ENCODE data around the gene NUDT1.

The NUDT1 gene

DNA sequence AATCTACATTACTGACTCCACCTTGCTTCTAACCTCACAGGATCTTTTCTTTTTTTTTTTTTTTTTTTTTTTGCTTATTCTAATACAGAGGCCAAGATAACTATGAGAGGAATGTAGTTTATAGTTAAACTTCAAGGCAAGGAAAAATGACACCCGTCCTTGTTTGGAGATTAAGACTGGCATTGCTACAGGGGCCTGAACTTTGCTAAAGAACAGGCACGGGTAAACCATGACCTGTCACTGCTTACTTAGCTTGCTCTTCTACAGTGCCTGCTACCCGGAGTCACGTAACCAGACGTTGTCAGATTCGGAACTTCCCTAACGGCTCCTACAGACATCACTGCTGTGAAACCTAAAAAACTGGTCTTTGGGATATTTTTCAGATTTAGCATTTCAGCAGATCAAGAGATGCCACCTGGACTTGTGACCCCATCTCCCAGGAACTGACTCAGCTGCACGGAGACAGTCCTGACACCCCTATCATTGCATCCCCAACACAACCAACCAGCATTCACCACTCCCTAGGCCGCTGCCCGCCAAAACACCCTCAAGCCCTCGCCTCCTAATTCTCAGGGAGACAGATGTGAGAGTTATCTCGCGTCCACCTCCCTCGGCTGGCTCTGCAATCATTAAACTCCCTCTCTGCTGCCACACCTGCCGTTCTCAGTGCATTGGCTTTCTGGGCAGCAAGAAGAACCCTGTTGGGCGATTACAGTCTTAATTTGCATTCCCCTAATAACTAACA, 36.8 kb upstream of the NUDT1 start:
- DNase-seq: no peak

DNA sequence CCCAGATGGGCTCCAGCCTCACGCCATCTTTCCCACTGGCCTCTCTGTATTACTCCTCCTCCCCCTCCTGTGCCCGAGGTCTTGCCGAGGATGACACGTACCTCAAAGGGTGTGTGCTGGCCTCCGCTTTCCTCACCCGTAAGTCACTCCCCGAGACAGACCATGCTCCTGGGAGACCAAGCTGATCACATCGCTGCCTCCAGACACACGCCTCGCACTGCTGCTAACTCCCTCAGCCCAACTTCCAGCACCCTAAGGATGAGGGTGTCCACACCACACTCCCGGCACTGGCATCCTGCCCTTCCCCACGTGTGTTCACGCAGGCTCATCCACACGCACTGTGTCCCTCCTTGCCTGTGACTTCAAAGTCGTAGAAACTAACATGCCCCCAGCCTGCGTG, 33.3 kb upstream of the NUDT1 start:
- no peak for DNase-seq

- DNase-seq: peak; percentile 31 to 66 (median 35)
These were observed 32.7 kb upstream of the NUDT1 start for GRCh38 chr7:2209146-2209960.

GRCh38 chr7:2209961-2210323, 32.1 kb upstream of the NUDT1 start:
- DNase-seq: no peak

GRCh38 chr7:2210551-2211258, 31.3 kb upstream of the NUDT1 start:
- no peak for DNase-seq

- DNase-seq: no peak
These were observed 30.7 kb upstream of the NUDT1 start for GRCh38 chr7:2211259-2211880.

DNA sequence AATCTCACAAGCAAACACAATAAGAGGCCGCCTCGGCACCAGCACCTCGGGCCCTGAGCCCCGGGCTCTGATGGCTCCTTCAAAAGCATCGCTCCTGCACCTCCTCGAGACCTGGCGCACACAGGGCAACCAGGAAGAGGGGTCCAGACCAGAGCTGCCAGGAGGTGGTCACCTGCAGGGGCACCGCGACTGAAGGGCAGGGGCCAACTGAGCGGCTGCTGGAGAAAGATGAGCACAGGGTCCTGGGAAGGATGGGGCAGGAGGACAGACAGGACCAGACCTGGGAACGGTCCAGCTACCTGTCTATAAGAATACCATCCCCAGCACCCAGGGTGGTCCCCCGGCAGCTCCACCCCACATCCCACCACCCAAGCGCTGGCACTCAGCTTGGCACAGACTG, 30.1 kb upstream of the NUDT1 start:
- DNase-seq: no peak

GRCh38 chr7:2212906-2213305, 29.1 kb upstream of the NUDT1 start:
- no peak for DNase-seq

- DNase-seq: no peak
These were observed 28.3 kb upstream of the NUDT1 start for GRCh38 chr7:2213551-2214215.

- no peak for DNase-seq
These were observed 27.4 kb upstream of the NUDT1 start for GRCh38 chr7:2214636-2215035.

DNA sequence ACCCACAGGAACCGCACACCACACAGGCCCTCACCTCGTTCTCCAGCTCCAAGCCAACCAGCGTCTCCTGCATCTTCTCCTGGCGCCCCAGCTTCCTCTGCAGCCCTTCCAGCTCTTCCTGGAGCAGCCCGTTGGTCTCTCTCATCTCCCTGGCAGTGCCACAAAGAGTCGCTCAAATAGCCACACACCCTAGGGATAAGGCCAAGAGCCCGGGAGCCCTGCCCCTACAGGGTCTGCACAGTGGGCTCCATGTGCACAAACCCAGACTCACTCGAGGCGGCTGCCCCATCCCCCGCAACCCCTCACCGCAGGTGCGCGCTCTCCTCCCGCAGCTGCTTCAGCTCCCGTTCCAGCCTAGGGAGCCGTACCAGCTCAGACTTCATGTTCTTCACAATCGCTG, 26.2 kb upstream of the NUDT1 start:
- no peak for DNase-seq

DNA sequence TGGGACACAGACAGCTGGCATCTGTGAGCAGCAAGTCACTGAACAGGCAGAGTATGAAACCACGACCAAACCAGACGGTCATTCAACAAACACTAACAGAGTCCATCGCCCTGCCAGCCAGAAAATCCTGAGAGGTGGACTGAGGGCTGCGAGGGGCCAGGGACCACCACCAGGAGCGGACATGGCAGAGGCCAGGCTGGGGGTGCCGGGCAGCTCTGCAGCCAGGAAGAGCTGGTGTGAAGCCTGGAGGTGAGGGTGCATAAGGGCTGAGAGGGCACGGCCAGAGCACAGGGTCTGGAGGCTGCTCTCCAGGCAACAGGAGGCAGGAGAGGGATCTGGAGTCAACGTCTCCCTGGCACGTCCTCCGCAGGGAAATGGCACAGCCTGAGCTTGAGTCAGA, 24.8 kb upstream of the NUDT1 start:
- no peak for DNase-seq

DNA sequence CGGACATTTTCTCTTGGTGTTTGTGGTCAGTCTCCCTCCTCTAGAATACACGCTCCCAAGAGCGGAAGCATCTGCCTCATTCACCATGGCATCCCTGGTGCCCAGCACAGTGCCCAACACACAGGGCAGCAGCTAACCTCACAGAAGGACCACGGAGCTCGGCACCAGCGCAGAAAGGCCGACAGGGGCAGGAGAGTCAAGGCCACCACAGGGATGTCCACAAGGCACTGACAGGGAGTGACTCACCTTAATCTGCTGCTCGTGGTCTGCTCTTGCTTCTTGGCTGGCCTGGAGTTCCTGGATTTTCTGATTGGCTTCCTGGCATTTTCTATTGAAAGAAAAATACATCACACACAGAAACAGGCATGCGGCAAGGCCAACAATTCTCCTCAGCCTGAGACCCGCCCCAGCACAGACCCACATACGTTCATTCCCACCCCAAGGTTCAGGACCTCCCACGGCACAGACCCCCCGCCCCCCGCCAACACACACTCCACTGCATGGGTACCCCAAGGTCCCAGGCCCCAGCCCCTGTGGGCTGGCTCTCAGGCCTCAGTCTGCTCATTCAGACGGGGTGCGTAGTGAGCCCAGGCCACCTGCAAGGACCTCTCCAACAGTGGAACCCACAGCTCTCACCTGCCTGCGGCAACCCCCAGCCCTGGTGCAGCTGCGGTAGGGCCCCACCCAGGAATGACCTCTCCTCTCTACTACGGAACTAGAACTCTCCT, 24.1 kb upstream of the NUDT1 start:
- no peak for DNase-seq

- no peak for DNase-seq
These were observed 23.6 kb upstream of the NUDT1 start for GRCh38 chr7:2218444-2218785.

DNA sequence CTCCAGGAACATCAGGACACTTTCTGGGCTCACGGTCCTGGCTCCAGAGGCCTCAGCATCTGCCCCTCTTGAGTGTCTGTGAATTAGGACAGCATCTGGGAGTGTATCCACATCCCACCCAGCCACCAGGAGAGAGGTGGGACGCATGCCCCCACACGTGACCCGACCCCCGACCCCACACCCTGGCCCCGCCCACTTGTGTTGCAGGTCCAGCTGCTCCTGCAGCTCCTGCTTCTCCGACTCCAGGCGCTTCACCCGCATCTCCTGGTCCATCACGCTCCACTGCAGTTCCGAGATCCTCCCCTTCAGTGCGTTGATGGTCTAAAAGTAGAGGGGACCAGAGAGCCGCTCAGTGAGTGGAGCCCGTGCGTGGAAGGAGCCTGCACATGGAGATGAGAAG, 22.9 kb upstream of the NUDT1 start:
- DNase-seq: no peak

- no peak for DNase-seq
These were observed 22.4 kb upstream of the NUDT1 start for GRCh38 chr7:2219606-2220005.

DNA sequence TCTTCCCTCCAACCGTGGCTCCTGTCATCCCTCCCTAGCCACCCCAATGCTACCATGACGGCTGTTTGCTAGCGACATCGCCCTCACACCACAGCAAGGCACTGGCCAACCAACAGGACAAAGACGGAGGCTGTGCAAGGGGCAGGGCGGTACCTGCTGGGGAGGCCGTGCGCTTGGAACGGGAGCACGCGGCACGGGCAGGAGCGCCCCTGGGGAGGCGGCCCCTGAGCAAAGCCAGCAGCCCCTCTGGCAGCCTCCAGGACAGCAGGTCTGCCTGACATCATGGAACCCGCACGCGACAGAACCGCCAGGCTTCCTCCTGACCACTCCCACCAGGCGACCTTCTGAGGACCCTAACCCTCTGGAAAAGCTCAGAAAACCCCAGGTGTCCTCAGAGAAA, 22.0 kb upstream of the NUDT1 start:
- DNase-seq: no peak

DNA sequence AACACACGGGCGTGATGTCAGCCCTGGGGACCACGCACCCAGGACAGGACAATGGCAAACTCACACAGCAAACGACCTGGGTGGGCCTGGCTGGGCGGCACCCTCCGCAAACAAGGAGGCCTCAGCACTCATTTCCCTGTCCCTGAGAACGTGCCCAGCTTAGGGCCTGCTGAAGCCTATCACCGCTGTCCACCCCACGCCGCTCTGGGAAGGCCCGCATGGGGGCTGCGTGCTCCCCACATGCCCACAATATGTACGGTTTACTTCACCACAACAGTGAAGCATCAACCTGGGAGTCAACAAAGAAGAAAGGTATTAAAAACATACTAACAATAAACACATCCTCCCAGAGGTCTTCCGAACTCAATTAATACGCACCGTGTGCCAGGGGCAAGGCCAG, 21.5 kb upstream of the NUDT1 start:
- DNase-seq: no peak

- DNase-seq: no peak
These were observed 21.1 kb upstream of the NUDT1 start for GRCh38 chr7:2220954-2221353.

GRCh38 chr7:2222516-2222915, 19.5 kb upstream of the NUDT1 start:
- no peak for DNase-seq

- no peak for DNase-seq
These were observed 18.7 kb upstream of the NUDT1 start for GRCh38 chr7:2223321-2223720.

GRCh38 chr7:2224491-2224928, 17.5 kb upstream of the NUDT1 start:
- DNase-seq: no peak

All from NCI-H1417 (cell line).